Erythroblast (primary cell): ENCODE data around the gene PHF1.
A peak's percentile ranks its signal among the peaks of the same experiment; 100 is the strongest.

Experiments used
- DNase-seq, 2 experiments: peaks; one replicate each; lab custom pipeline; 2025; lab: John Stamatoyannopoulos, UW
- GATA1 ChIP-seq: IDR thresholded peaks from 2 replicates; pipeline ENCODE4 v1.6.1; 2011; ENCODE audit warnings: low read depth, mild to moderate bottlenecking, control low read depth, low read length, moderate library complexity
- POLR2A ChIP-seq: IDR thresholded peaks from 2 replicates; pipeline ENCODE4 v1.6.1; 2011; ENCODE audit warnings: mild to moderate bottlenecking, low read length

PHF1 gene

GRCh38 chr6:33440649-33441309 lies 30.0 kb downstream of the PHF1 start:
- TF ChIP-seq GATA1 (no peak), POLR2A (no peak)
- no peak for DNase-seq

DNA sequence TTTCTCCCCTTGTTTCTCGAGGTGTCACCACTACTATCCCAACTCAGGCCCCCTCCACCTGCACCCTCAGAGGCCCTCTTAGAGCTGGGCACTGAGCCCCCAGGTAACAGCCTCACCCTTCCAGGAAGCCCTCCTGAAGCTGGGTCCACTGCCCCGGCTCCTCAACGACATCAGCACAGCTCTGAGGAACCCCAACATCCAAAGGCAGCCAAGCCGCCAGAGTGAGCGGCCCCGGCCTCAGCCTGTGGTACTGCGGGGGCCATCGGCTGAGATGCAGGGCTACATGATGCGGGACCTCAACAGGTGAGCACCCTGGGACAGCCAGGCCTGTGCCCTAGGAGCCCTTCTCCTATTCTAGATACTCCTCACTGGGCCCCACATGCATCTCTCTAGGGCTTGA lies 30.6 kb downstream of the PHF1 start:
- TF ChIP-seq GATA1 (no peak), POLR2A (no peak)
- no peak for DNase-seq

DNA sequence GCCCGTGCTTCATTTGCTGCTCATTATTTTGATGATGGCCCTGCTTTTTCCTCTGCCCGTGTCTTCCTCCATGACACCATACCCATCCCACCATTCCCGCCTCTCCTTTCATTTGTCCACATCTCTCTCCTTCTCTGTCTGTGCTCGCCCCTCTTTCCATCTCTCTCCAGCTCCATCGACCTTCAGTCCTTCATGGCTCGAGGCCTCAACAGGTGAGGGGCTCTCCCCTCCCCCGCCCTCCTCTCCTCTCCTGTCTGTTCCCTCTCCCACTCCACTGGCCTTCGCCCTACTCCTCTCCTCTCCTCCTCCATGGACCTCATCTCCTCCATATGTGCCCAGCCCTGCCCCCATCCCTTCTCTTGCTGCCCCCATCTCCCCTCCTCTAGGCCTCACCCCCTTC lies 31.5 kb downstream of the PHF1 start:
- TF ChIP-seq GATA1, result no peak
- no peak for TF ChIP-seq POLR2A
- DNase-seq, result no peak

GRCh38 chr6:33443025-33443424 lies 32.2 kb downstream of the PHF1 start:
- no peak for DNase-seq
- no peak for TF ChIP-seq POLR2A
- no peak for TF ChIP-seq GATA1

DNA sequence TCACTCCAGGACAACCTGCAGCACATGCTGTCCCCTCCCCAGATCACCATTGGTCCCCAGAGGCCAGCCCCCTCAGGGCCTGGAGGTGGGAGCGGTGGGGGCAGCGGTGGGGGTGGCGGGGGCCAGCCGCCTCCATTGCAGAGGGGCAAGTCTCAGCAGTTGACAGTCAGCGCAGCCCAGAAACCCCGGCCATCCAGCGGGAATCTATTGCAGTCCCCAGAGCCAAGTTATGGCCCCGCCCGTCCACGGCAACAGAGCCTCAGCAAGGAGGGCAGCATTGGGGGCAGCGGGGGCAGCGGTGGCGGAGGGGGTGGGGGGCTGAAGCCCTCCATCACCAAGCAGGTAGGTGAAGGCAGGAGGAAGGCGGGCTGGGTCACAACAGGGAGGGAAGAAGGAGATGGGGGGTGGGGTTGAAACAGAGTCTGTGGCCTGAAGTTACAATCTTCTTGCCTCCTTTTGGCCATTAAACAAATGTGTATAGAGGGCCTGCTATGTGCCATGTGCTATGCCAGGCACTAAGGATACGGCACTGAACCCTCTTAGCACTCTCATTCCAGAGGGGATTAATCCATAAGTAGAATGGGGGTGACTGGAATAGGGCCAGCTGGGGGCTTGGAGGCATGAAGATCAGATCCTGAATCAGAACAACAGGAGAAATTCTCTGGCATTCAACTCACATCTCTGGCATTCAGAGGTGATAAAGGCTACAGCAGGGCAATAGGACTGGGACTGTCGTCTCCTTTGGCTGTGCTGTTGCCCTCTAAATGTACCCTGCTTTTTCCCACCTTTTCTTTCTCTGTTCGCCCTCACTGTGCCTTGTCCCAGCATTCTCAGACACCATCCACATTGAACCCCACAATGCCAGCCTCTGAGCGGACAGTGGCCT lies 33.0 kb downstream of the PHF1 start:
- TF ChIP-seq GATA1, result no peak
- TF ChIP-seq POLR2A, result no peak
- DNase-seq, result no peak

GRCh38 chr6:33445119-33445603 lies 34.3 kb downstream of the PHF1 start:
- no peak for DNase-seq
- TF ChIP-seq POLR2A (no peak), GATA1 (no peak)

GRCh38 chr6:33446356-33446755 lies 35.5 kb downstream of the PHF1 start:
- DNase-seq, result no peak

DNA sequence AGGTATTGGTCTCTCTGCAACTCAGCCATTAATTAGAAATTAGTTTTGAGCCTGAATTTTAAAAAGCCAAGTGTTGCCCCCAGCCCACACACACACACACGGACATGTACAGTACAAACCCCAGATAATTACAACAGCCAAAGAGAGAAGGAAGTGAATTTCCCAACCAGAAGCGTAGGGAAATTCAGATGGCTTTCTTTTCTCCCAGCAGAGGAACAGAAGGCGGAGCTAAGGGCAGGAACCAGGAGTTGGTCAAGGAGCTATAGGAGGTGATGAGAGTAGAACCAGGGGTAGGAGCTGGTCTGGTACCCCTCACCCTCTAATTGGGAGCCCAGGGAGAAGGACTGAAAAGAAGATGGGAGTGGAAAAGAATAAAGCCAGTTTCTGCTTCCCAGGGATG lies 39.6 kb downstream of the PHF1 start:
- TF ChIP-seq GATA1 (no peak), POLR2A (no peak)
- no peak for DNase-seq

More at GRCh38 chr6:33446356-33446755, 35.5 kb downstream of the PHF1 start:
- no peak for TF ChIP-seq POLR2A
- no peak for TF ChIP-seq GATA1

- no peak for TF ChIP-seq POLR2A
- TF ChIP-seq GATA1, result no peak
- DNase-seq, result no peak
Observed at GRCh38 chr6:33451606-33452005, 40.8 kb downstream of the PHF1 start.

DNA sequence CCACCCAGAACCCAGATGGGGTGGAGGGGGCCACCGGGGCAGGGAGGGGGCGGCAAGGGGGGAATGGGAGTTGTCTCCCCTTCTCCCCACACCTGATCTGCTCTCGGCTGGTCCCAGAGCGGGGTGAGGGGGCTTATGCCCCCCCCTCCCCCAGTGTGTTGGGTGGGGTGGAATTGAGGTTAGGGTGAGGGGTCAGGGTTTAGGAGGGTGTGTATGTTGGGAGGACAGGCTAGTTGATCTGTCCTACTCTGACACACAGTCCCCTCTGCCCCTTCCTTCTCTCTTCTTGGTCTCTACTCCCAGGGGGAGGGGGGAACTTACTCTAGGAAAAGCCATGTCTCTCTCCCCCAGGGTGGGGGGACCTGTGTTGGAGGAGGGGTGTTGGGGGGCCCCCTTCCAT lies 41.7 kb downstream of the PHF1 start:
- DNase-seq, result no peak
- no peak for TF ChIP-seq POLR2A
- no peak for TF ChIP-seq GATA1

GRCh38 chr6:33453393-33454008 lies 42.7 kb downstream of the PHF1 start:
- DNase-seq, result peak in 1 of 2 experiments; percentile 59

DNA sequence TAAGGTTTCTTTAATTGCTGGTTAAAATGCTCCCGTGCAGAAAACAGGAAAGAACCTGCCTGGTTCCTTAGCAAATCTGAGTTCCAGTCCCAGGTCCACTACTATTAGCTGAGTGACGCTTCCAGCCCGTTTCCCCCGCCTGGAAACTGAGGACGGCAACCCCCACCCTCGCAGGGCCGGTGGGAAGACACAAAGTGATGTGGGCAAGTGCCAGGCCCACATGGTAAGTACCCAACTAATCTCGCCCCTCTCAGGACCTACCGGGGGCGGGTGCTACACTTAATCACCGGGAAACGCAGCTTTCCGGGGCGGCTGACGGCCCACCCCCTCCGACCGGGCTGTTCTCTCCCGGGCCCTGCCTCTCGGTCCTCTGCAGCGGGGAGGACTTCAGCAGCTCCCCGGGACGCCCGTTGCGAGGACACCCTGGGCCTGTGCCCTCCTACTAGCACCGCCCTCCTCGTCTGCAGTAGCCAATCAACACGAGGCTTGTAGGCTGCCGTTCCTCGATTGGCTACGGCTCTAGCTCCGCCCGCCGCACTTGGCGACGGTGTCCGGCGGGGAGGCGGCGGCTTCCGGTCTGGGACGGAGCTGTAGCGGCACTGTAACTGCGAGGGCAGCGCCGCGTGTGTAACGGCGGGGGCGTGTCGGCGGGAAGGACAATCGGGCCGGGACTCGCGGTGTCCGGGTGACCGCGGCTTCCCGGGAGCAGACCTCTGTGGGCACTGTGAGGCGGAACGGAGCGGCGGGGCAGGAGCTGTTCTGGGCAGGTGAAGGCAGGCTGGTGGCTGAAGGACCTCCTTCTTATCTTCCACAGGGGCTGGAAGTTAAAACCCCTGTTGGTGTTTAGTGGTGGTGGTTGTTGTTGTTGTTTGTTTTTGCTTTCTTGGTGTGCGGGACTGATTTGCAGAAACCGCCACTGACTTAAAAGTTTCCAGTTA lies 43.5 kb downstream of the PHF1 start, which contains the start of gene ZBTB9:
Gene ZBTB9 (plus strand): TSS at position 568 of the 938 bp plus-strand sequence. CDS start 525 bp downstream, outside the sequence.
- TF ChIP-seq GATA1 (no peak), POLR2A (peak; percentile 91)
- DNase-seq, result peak; percentile 97

More at GRCh38 chr6:33453393-33454008, 42.7 kb downstream of the PHF1 start:
- TF ChIP-seq GATA1 (no peak), POLR2A (no peak)

DNA sequence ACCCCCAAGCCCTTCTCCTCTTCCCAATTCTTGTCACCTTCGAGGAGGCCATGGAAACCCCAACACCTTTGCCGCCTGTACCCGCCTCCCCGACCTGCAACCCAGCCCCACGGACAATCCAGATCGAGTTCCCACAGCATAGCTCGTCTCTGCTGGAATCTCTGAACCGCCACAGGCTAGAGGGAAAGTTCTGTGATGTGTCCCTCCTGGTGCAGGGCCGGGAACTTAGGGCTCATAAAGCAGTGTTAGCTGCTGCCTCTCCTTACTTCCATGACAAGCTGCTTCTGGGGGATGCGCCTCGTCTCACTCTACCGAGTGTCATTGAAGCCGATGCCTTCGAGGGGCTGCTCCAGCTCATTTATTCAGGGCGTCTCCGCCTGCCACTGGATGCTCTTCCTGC lies 44.2 kb downstream of the PHF1 start:
- no peak for TF ChIP-seq POLR2A
- TF ChIP-seq GATA1, result no peak
- no peak for DNase-seq

DNA sequence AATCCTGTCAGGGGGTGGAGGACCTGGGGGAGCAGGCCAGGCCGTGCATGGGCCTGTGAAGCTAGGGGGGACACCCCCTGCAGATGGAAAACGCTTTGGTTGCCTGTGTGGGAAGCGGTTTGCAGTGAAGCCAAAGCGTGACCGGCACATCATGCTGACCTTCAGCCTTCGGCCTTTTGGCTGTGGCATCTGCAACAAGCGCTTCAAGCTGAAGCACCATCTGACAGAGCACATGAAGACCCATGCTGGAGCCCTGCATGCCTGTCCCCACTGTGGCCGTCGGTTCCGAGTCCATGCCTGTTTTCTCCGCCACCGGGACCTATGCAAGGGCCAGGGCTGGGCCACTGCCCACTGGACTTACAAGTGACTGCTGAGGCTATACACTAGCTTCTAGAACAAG lies 45.3 kb downstream of the PHF1 start:
- no peak for DNase-seq

More for the DNA sequence above, 45.3 kb downstream of the PHF1 start:
- no peak for TF ChIP-seq POLR2A
- TF ChIP-seq GATA1, result no peak
